Caco-2 (cell line): ENCODE measurements around the gene PPME1. TPM values are rescaled to one million over a fixed set of nuclear protein-coding genes. Genes with fewer than 3 reads are reported as not detected.

Experiments
- BruUV-seq: library from RNA; stranded (reverse); fragments of 400-500 nt; replicated peaks from 2 replicates; lab custom pipeline; 2021; lab: Mats Ljungman, UMichigan
- CTCF ChIA-PET: fragments of 300-600 bp; sonication (Branson Sonifier 250); formaldehyde crosslinking; loops from one replicate; lab custom pipeline; 2022; ENCODE audit warnings: antibody characterized with exemption; lab: Charles Lee
- POLR2A ChIA-PET: fragments of 300-600 bp; sonication (Branson Sonifier 250); formaldehyde crosslinking; loops from one replicate; lab custom pipeline; 2022; ENCODE audit warnings: antibody characterized with exemption; lab: Charles Lee
- DNase-seq, 2 experiments: peaks; one replicate each; pipeline versions ENCODE4 v3.0.0 to v3.0.0-alpha.2; 2020 to 2022
- H3K27me3 ChIP-seq: replicated peaks from 2 replicates; pipeline ENCODE4 v1.6.0; 2011; ENCODE audit warnings: low read length; ENCODE audit not compliant: control insufficient read depth, insufficient read depth
- H3K36me3 ChIP-seq: 2 replicates; pipeline ENCODE4 v1.5.1; 2011; ENCODE audit warnings: low read length; ENCODE audit not compliant: control insufficient read depth, insufficient read depth
- H3K4me1 ChIP-seq: fragments of 250-450 bp; sonication (Bioruptor Pico); 2 replicates; pipeline ENCODE4 v1.5.1; 2020; ENCODE audit warnings: mild to moderate bottlenecking
- H3K4me3 ChIP-seq: 2 replicates; pipeline ENCODE4 v1.5.1; 2011; ENCODE audit warnings: low read depth, mild to moderate bottlenecking, control low read depth, low read length
- H3K9me3 ChIP-seq: fragments of 250-450 bp; sonication (Bioruptor Pico); 2 replicates; pipeline ENCODE4 v1.5.1; 2020; ENCODE audit warnings: mild to moderate bottlenecking, moderate library complexity
- H3K27ac Mint-ChIP-seq: one replicate; pipeline ENCODE4 v1.8.0; 2022; ENCODE audit warnings: mixed read lengths; ENCODE audit not compliant: unreplicated experiment
- H3K27me3 Mint-ChIP-seq: one replicate; pipeline ENCODE4 v1.8.0; 2022; ENCODE audit warnings: mixed read lengths; ENCODE audit not compliant: insufficient read depth, unreplicated experiment
- H3K36me3 Mint-ChIP-seq: one replicate; pipeline ENCODE4 v1.8.0; 2022; ENCODE audit warnings: mild to moderate bottlenecking, mixed read lengths; ENCODE audit not compliant: insufficient read depth, unreplicated experiment
- H3K4me1 Mint-ChIP-seq: one replicate; pipeline ENCODE4 v1.8.0; 2022; ENCODE audit warnings: low read depth, mixed read lengths; ENCODE audit not compliant: unreplicated experiment
- H3K4me3 Mint-ChIP-seq: one replicate; pipeline ENCODE4 v1.8.0; 2022; ENCODE audit warnings: mild to moderate bottlenecking, moderate library complexity, mixed read lengths; ENCODE audit not compliant: unreplicated experiment
- H3K9me3 Mint-ChIP-seq: one replicate; pipeline ENCODE4 v1.8.0; 2022; ENCODE audit warnings: mixed read lengths; ENCODE audit not compliant: unreplicated experiment
- CTCF ChIP-seq, 2 experiments: fragments of 200-600 bp in 1 of 2; IDR thresholded peaks; 1 replicate in 1 of 2; 2 replicates in 1 of 2; pipeline versions ENCODE4 v1.5.1 to v1.8.0; 2011 to 2022; ENCODE audit warnings: antibody characterized with exemption in 1 of 2, control low read depth in 1 of 2, inconsistent platforms in 1 of 2, low read depth in 1 of 2, low read length in 1 of 2, mild to moderate bottlenecking in 1 of 2, moderate library complexity in 1 of 2; ENCODE audit not compliant: insufficient read depth in 1 of 2, severe bottlenecking in 1 of 2, unreplicated experiment in 1 of 2
- intact Hi-C: fragments of 100-400 bp; cut with micrococcal nuclease; formaldehyde crosslinking; loops from one replicate; pipeline ENCODE4 v1.10.0; 2022; ENCODE audit not compliant: unreplicated experiment
- total RNA-seq: library from RNA; stranded (reverse); gene quantifications from 2 replicates; pipeline ENCODE4 v1.2.3, GENCODE V29; 2022

PPME1 gene
- total RNA-seq, 1 experiment from 2014 or later, result 109 TPM

- no peak for TF ChIP-seq CTCF (IDR thresholded peaks at IDR 0.05; ENCODE audit: insufficient read depth in 1 of 2, low read depth in 1 of 2, low read length in 1 of 2, severe bottlenecking in 1 of 2, unreplicated experiment in 1 of 2)
- Histone ChIP-seq H3K9me3 (0 out of 2 replicates have a peak, but pooled peaks cover 7% of the 10 kb centered on the region), H3K4me1 (peaks cover 43% of the 10 kb centered on the region), H3K36me3 (peaks cover 4% of the 10 kb centered on the region), H3K27me3 (no peaks in the 10 kb centered on the region), H3K4me3 (no peak overlapping the region)
- CTCF ChIA-PET, result no interaction called here
- BruUV-seq, result no TSS peak
- no peak overlapping the region for H3K27ac Mint-ChIP-seq
- H3K4me3 Mint-ChIP-seq, result no peak overlapping the region
- H3K27me3 Mint-ChIP-seq, result no peaks in the 10 kb centered on the region
- POLR2A ChIA-PET, result no interaction called here
- intact Hi-C loops, result no loop called here
- peaks cover 26% of the 10 kb centered on the region for H3K4me1 Mint-ChIP-seq
- peaks cover 63% of the 10 kb centered on the region for H3K36me3 Mint-ChIP-seq
- no peaks in the 10 kb centered on the region for H3K9me3 Mint-ChIP-seq
- DNase-seq, result no peak
Observed at GRCh38 chr11:74133436-74133835, 37.7 kb upstream of the PPME1 start.

- peaks cover 4% of the 10 kb centered on the region for H3K36me3 ChIP-seq
- BruUV-seq, result no TSS peak
- Mint-ChIP-seq H3K4me1 (peaks cover 37% of the 10 kb centered on the region), H3K36me3 (peaks cover 56% of the 10 kb centered on the region), H3K27me3 (no peaks in the 10 kb centered on the region), H3K4me3 (no peak overlapping the region), H3K27ac (peak overlapping the region; percentile 95), H3K9me3 (no peaks in the 10 kb centered on the region)
- CTCF ChIA-PET, result interaction anchor here (0.6 kb wide), 1 partner anchor 108 kb away, joined by 4 read pairs; no protein-coding TSS in a partner anchor
- H3K9me3 ChIP-seq, result 0 out of 2 replicates have a peak, but pooled peaks cover 7% of the 10 kb centered on the region
- intact Hi-C loops, result no loop called here
- POLR2A ChIA-PET, result no interaction called here
- H3K27me3 ChIP-seq, result no peaks in the 10 kb centered on the region
- DNase-seq, result no peak
- no peak overlapping the region for H3K4me3 ChIP-seq
- H3K4me1 ChIP-seq, result peaks cover 54% of the 10 kb centered on the region
- TF ChIP-seq CTCF (IDR thresholded peaks at IDR 0.05; ENCODE audit: insufficient read depth in 1 of 2, low read depth in 1 of 2, low read length in 1 of 2, severe bottlenecking in 1 of 2, unreplicated experiment in 1 of 2), result no peak
Observed at GRCh38 chr11:74134661-74135060, 36.4 kb upstream of the PPME1 start.

GRCh38 chr11:74135127-74135840 is 35.8 kb upstream of the PPME1 start:
- Histone ChIP-seq H3K4me1 (peaks cover 58% of the 10 kb centered on the region), H3K36me3 (peaks cover 4% of the 10 kb centered on the region), H3K27me3 (no peaks in the 10 kb centered on the region), H3K4me3 (no peak overlapping the region), H3K9me3 (0 out of 2 replicates have a peak, but pooled peaks cover 5% of the 10 kb centered on the region)
- POLR2A ChIA-PET, result interaction anchor here (1.2 kb wide), 1 partner anchor 153 kb away, joined by 4 read pairs; the partner anchor contains the start of gene UCP2
- Mint-ChIP-seq H3K36me3 (peaks cover 49% of the 10 kb centered on the region), H3K4me1 (peaks cover 42% of the 10 kb centered on the region), H3K9me3 (no peaks in the 10 kb centered on the region), H3K27me3 (no peaks in the 10 kb centered on the region), H3K4me3 (no peak overlapping the region), H3K27ac (peak overlapping the region; percentile 95)
- TF ChIP-seq CTCF (IDR thresholded peaks at IDR 0.05; ENCODE audit: insufficient read depth in 1 of 2, low read depth in 1 of 2, low read length in 1 of 2, severe bottlenecking in 1 of 2, unreplicated experiment in 1 of 2), result no peak
- BruUV-seq, result no TSS peak
- peak; percentile 59 to 87 for DNase-seq
- CTCF ChIA-PET, result interaction anchor here (0.6 kb wide), 1 partner anchor 107 kb away, joined by 4 read pairs; no protein-coding TSS in a partner anchor
- intact Hi-C loops, result no loop called here
